ENCODE data around the gene SORBS1.

SORBS1 gene

GRCh38 chr10:95518455-95519452, 42.4 kb downstream of the SORBS1 start:
- in situ Hi-C loops (cut with HindIII; ENCODE audit: low sequenced_read_pairs): no loop called here

- in situ Hi-C loops (cut with HindIII; ENCODE audit: low sequenced_read_pairs): no loop called here
Observed at GRCh38 chr10:95517536-95518454, 43.4 kb downstream of the SORBS1 start.

- in situ Hi-C loops (cut with HindIII; ENCODE audit: low sequenced_read_pairs): no loop called here
Observed at GRCh38 chr10:95516774-95517373, 44.3 kb downstream of the SORBS1 start.

- in situ Hi-C loops (cut with HindIII; ENCODE audit: low sequenced_read_pairs): no loop called here
Observed at GRCh38 chr10:95513941-95514392, 47.2 kb downstream of the SORBS1 start.

GRCh38 chr10:95513008-95513589, 48.1 kb downstream of the SORBS1 start:
- in situ Hi-C loops (cut with HindIII; ENCODE audit: low sequenced_read_pairs): no loop called here

- in situ Hi-C loops (cut with HindIII; ENCODE audit: low sequenced_read_pairs): no loop called here
Observed at GRCh38 chr10:95511314-95511713, 49.9 kb downstream of the SORBS1 start.

GRCh38 chr10:95509251-95509650, 51.9 kb downstream of the SORBS1 start:
- in situ Hi-C loops (cut with HindIII; ENCODE audit: low sequenced_read_pairs): no loop called here

GRCh38 chr10:95508730-95509129, 52.4 kb downstream of the SORBS1 start:
- in situ Hi-C loops (cut with HindIII; ENCODE audit: low sequenced_read_pairs): no loop called here

- in situ Hi-C loops (cut with HindIII; ENCODE audit: low sequenced_read_pairs): no loop called here
Observed at GRCh38 chr10:95506056-95506737, 55.0 kb downstream of the SORBS1 start.

- in situ Hi-C loops (cut with HindIII; ENCODE audit: low sequenced_read_pairs): no loop called here
Observed at GRCh38 chr10:95505641-95506040, 55.5 kb downstream of the SORBS1 start.

- in situ Hi-C loops (cut with HindIII; ENCODE audit: low sequenced_read_pairs): no loop called here
Observed at GRCh38 chr10:95505084-95505610, 56.0 kb downstream of the SORBS1 start.

- in situ Hi-C loops (cut with HindIII; ENCODE audit: low sequenced_read_pairs): no loop called here
Observed at GRCh38 chr10:95504246-95504691, 56.9 kb downstream of the SORBS1 start.

GRCh38 chr10:95503526-95503925, 57.6 kb downstream of the SORBS1 start:
- in situ Hi-C loops (cut with HindIII; ENCODE audit: low sequenced_read_pairs): no loop called here

- in situ Hi-C loops (cut with HindIII; ENCODE audit: low sequenced_read_pairs): no loop called here
Observed at GRCh38 chr10:95503001-95503400, 58.2 kb downstream of the SORBS1 start.

- in situ Hi-C loops (cut with HindIII; ENCODE audit: low sequenced_read_pairs): no loop called here
Observed at GRCh38 chr10:95502377-95502776, 58.8 kb downstream of the SORBS1 start.

GRCh38 chr10:95501203-95502094, 59.7 kb downstream of the SORBS1 start:
- in situ Hi-C loops (cut with HindIII; ENCODE audit: low sequenced_read_pairs): no loop called here

GRCh38 chr10:95500649-95501048, 60.5 kb downstream of the SORBS1 start:
- in situ Hi-C loops (cut with HindIII; ENCODE audit: low sequenced_read_pairs): no loop called here

GRCh38 chr10:95500097-95500496, 61.1 kb downstream of the SORBS1 start:
- in situ Hi-C loops (cut with HindIII; ENCODE audit: low sequenced_read_pairs): no loop called here

All from DLD1 (cell line).